ENCODE data around the gene ANKRD13D. TPM values are rescaled to one million over a fixed set of nuclear protein-coding genes. Genes with fewer than 3 reads are reported as not detected.

ANKRD13D gene
- total and polyA plus RNA-seq, 2 experiments from 2014 or later = 47.6 to 53.5 TPM

DNA sequence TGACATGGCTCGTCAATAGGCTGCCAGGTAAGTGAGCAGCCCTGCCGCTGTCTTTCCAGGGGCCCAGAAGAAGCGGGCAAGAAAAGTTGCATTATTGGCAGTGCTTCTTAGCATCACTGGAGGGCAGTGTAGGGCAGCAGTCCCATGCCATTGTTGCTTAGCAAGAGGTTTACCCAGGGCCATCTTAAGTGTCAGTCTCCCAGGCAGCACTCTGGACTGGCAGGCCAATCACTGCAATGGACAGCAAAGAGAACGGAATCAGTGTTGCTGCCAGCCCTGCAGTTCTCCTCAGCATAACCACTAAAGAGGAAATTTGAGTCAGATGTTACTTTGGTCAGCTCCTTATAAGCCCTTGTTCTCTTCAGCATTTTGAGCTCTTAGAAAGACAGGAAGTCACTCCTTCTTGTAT is 36.3 kb upstream of the ANKRD13D start:
- no peaks in the 10 kb centered on the region for H3K9me3 ChIP-seq (ENCODE audit: low read depth)
- no peak overlapping the region for H3K27ac ChIP-seq
- no peaks in the 10 kb centered on the region for H3K27me3 ChIP-seq
- TF ChIP-seq, protein P1, sequence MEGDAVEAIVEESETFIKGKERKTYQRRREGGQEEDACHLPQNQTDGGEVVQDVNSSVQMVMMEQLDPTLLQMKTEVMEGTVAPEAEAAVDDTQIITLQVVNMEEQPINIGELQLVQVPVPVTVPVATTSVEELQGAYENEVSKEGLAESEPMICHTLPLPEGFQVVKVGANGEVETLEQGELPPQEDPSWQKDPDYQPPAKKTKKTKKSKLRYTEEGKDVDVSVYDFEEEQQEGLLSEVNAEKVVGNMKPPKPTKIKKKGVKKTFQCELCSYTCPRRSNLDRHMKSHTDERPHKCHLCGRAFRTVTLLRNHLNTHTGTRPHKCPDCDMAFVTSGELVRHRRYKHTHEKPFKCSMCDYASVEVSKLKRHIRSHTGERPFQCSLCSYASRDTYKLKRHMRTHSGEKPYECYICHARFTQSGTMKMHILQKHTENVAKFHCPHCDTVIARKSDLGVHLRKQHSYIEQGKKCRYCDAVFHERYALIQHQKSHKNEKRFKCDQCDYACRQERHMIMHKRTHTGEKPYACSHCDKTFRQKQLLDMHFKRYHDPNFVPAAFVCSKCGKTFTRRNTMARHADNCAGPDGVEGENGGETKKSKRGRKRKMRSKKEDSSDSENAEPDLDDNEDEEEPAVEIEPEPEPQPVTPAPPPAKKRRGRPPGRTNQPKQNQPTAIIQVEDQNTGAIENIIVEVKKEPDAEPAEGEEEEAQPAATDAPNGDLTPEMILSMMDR (IDR thresholded peaks at IDR 0.05; ENCODE audit: low read depth, low read length) = peak; percentile 39
- DNase-seq (ENCODE audit: low read depth in 1 of 2, low spot score in 1 of 2) = peak; percentile 45 to 46
- H3K4me1 ChIP-seq (ENCODE audit: low read depth) = peaks cover 15% of the 10 kb centered on the region
- H3K4me3 ChIP-seq = no peak overlapping the region
- peaks cover 74% of the 10 kb centered on the region for H3K36me3 ChIP-seq

DNA sequence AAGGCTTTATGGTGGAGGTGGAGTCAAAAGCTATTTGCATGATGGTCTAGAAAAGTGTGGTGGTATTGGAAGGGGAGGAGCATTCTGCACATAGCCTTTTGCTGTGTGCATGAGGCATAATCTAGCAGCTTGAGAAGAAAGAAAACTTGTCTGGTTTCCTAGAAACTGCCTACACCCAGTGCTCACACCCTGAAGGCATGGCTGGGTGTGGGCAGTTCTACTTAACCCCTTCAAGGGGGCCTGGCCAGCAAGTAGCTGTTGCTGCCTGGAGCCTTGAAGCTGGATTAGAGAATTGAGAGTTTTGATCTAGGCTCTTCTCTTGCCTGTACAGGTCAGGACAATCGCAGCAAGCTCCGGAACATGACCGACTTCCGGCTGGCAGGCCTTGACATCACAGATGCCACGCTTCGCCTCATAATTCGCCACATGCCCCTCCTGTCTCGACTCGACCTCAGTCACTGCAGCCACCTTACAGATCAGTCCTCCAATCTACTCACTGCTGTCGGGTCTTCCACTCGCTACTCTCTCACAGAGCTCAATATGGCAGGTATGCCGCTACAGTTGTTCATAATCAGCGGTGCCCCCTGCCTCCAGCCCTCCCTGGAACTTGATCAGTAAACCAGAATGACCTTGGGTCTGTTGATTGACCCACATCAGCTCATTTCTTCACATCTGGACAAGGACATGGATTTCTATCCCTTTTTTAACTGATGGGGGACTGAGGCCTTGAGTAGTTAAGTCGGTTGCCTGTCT is 35.1 kb upstream of the ANKRD13D start:
- H3K9me3 ChIP-seq (ENCODE audit: low read depth) = no peaks in the 10 kb centered on the region
- TF ChIP-seq, protein P1 (IDR thresholded peaks at IDR 0.05; ENCODE audit: low read depth, low read length) = no peak
- DNase-seq (ENCODE audit: low read depth in 1 of 2, low spot score in 1 of 2) = no peak
- H3K4me1 ChIP-seq (ENCODE audit: low read depth) = peaks cover 4% of the 10 kb centered on the region
- H3K27me3 ChIP-seq = no peaks in the 10 kb centered on the region
- H3K36me3 ChIP-seq = peaks cover 62% of the 10 kb centered on the region
- H3K27ac ChIP-seq = peak overlapping the region; percentile 34
- no peak overlapping the region for H3K4me3 ChIP-seq

DNA sequence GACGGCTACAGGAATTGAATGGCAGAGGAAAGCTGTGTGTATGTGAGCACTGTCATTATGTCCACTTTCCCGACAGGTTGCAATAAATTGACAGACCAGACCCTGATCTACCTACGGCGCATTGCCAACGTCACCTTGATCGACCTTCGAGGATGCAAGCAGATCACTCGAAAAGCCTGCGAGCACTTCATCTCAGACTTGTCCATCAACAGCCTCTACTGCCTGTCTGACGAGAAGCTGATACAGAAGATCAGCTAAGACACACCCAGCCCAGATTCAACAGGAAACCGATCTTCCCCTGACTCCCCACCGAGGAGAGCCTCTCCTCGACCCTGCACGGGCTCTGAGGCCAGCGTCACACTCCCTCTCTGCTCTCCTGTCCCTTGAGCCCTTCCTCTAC is 34.3 kb upstream of the ANKRD13D start:
- H3K4me1 ChIP-seq (ENCODE audit: low read depth) = peaks cover 4% of the 10 kb centered on the region

DNA sequence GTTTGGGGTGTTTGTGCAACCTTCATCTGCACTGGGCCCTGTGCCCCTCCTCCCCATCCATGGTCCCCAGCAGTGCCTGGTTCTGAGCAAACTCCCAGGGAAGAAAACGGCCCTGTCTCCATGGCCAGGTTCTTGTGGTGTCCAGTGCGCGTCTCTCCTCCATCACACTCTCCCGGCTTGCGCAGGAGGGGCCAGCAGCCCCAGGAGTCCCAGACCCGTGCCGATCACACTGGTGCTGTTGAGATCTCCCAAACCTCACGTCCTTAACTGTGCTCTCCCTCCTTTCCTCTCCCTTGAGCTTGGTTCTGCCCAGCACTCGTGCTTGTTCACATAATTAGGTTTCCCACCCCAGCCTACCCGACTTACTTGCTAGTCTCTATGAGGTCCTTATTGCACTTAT is 33.8 kb upstream of the ANKRD13D start:
- peaks cover 4% of the 10 kb centered on the region for H3K4me1 ChIP-seq (ENCODE audit: low read depth)
- H3K27ac ChIP-seq = no peak overlapping the region
- no peaks in the 10 kb centered on the region for H3K27me3 ChIP-seq
- H3K9me3 ChIP-seq (ENCODE audit: low read depth) = no peaks in the 10 kb centered on the region
- H3K36me3 ChIP-seq = peaks cover 51% of the 10 kb centered on the region
- no peak overlapping the region for H3K4me3 ChIP-seq
- no peak for DNase-seq (ENCODE audit: low read depth in 1 of 2, low spot score in 1 of 2)
- TF ChIP-seq, protein P1 (IDR thresholded peaks at IDR 0.05; ENCODE audit: low read depth, low read length) = no peak

More for the DNA sequence above, 34.3 kb upstream of the ANKRD13D start:
- Histone ChIP-seq H3K4me3 (no peak overlapping the region), H3K36me3 (peaks cover 57% of the 10 kb centered on the region), H3K27me3 (no peaks in the 10 kb centered on the region), H3K9me3 (ENCODE audit: low read depth) (no peaks in the 10 kb centered on the region), H3K27ac (no peak overlapping the region)
- DNase-seq (ENCODE audit: low read depth in 1 of 2, low spot score in 1 of 2) = no peak
- TF ChIP-seq, protein P1 (IDR thresholded peaks at IDR 0.05; ENCODE audit: low read depth, low read length) = no peak

DNA sequence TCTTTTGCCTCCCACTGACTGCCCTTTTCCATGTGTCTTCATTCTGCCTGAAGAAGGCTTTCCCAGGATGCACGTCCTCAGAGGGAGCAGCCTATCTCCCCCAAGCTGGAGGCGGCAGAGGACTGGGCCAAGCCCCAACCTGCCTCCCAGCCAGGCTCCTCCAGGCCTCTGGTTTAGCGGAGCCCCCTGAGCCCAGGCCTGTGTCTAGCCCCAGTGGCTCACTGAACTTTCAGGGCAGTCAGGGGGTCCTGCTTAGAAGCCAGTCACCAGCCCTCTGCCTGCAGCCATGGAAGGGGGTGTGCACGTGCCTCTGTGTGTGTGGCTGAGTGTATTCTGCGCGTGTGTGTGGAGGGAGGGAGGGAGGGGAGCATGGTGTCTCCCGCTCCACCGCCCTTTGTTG is 33.2 kb upstream of the ANKRD13D start:
- Histone ChIP-seq H3K27me3 (no peaks in the 10 kb centered on the region), H3K4me1 (ENCODE audit: low read depth) (peaks cover 4% of the 10 kb centered on the region), H3K9me3 (ENCODE audit: low read depth) (no peaks in the 10 kb centered on the region), H3K36me3 (peaks cover 49% of the 10 kb centered on the region), H3K4me3 (no peak overlapping the region), H3K27ac (no peak overlapping the region)
- TF ChIP-seq, protein P1 (IDR thresholded peaks at IDR 0.05; ENCODE audit: low read depth, low read length) = no peak
- DNase-seq (ENCODE audit: low read depth in 1 of 2, low spot score in 1 of 2) = no peak
